ENCODE results near the gene FMN2. TPM values are rescaled to one million over a fixed set of nuclear protein-coding genes. Genes with fewer than 3 reads are reported as not detected.
"Not testable (repeated sequence)": the region's sequence is repeated elsewhere in the genome, so short reads cannot be mapped to it uniquely, and the experiment has no call there.

FMN2 gene
- total RNA-seq, 4 donors from 2014 or later: 0.54 to 5.1 (median 1.2) TPM

DNA sequence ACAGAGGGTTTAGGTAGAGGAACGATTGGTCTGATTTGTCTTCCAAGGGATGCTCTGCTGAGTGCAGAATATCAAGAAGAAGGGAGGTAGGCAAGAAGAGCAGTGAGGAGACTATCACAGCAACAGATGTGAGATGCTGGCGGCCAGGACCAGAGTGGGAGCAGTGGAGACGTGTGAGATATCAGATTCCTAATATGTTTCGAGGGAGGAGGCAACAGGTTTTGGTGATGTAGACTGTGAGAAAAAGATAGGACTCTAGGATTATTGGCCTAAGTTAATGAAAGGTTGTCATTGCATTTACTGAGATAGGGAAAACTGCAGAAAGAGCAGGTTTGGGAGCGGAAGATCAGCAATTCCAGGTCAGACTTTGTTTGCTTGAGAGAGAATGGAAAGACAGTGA, 182.9 kb downstream of the FMN2 start:
- H3K9me3 ChIP-seq: no peaks in the 10 kb centered on the region
- H3K4me3 ChIP-seq: no peak overlapping the region
- TF ChIP-seq, protein P1, sequence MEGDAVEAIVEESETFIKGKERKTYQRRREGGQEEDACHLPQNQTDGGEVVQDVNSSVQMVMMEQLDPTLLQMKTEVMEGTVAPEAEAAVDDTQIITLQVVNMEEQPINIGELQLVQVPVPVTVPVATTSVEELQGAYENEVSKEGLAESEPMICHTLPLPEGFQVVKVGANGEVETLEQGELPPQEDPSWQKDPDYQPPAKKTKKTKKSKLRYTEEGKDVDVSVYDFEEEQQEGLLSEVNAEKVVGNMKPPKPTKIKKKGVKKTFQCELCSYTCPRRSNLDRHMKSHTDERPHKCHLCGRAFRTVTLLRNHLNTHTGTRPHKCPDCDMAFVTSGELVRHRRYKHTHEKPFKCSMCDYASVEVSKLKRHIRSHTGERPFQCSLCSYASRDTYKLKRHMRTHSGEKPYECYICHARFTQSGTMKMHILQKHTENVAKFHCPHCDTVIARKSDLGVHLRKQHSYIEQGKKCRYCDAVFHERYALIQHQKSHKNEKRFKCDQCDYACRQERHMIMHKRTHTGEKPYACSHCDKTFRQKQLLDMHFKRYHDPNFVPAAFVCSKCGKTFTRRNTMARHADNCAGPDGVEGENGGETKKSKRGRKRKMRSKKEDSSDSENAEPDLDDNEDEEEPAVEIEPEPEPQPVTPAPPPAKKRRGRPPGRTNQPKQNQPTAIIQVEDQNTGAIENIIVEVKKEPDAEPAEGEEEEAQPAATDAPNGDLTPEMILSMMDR (IDR thresholded peaks at IDR 0.05): no peak
- no peak for TF ChIP-seq POLR2A (IDR thresholded peaks at IDR 0.05)
- DNase-seq: no peak
- no peaks in the 10 kb centered on the region for H3K27me3 ChIP-seq
- no peaks in the 10 kb centered on the region for H3K4me1 ChIP-seq
- H3K27ac ChIP-seq: no peak overlapping the region
- H3K36me3 ChIP-seq: no peaks in the 10 kb centered on the region

DNA sequence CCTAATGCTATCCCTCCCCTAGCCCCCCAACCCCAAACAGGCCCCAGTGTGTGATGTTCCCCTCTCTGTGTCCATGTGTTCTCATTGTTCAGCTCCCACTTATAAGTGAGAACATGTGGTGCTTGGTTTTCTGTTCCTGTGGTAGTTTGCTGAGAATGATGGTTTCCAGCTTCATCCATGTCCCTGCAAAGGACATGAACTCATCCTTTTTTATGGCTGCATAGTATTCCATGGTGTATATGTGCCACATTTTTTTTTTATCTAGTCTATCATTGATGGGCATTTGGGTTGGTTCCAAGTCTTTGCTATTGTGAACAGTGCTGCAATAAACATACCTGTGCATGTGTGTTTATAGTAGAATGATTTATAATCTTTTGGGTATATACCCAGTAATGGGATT, 183.5 kb downstream of the FMN2 start:
- H3K9me3 ChIP-seq, H3K27ac ChIP-seq, H3K4me1 ChIP-seq, H3K27me3 ChIP-seq, DNase-seq, H3K4me3 ChIP-seq, H3K36me3 ChIP-seq: not testable (repeated sequence)

DNA sequence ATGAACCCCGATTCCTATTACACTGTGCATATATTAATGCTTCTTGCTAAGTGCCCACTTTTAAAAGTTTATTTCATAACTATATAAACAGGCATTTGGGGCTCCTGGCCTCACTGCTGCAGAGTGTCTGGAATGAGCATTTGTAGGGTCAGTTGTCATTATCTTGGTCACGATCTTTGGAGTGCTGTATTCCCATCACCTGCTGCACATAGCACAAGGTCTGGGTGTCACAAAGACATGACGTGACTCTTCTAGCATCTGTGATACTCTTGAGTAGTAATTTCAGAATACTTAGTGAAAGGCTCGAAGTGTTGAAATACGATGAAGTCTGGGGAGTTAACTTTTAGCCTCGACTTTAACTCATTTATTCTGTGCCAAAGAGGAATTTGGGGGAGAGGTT, 186.4 kb downstream of the FMN2 start:
- no peaks in the 10 kb centered on the region for H3K36me3 ChIP-seq
- no peaks in the 10 kb centered on the region for H3K27me3 ChIP-seq
- no peak for DNase-seq
- H3K27ac ChIP-seq: no peak overlapping the region
- H3K4me1 ChIP-seq: no peaks in the 10 kb centered on the region
- TF ChIP-seq POLR2A (IDR thresholded peaks at IDR 0.05): no peak
- TF ChIP-seq, protein P1 (IDR thresholded peaks at IDR 0.05): no peak
- no peaks in the 10 kb centered on the region for H3K9me3 ChIP-seq
- no peak overlapping the region for H3K4me3 ChIP-seq

- DNase-seq: no peak
- H3K27me3 ChIP-seq: no peaks in the 10 kb centered on the region
- no peak overlapping the region for H3K27ac ChIP-seq
- no peaks in the 10 kb centered on the region for H3K4me1 ChIP-seq
- no peak overlapping the region for H3K4me3 ChIP-seq
- TF ChIP-seq POLR2A (IDR thresholded peaks at IDR 0.05): no peak
- TF ChIP-seq, protein P1 (IDR thresholded peaks at IDR 0.05): no peak
- H3K9me3 ChIP-seq: no peaks in the 10 kb centered on the region
- no peaks in the 10 kb centered on the region for H3K36me3 ChIP-seq
Measured at GRCh38 chr1:240280560-240281322, 189.1 kb downstream of the FMN2 start.

- Histone ChIP-seq H3K27ac (no peak overlapping the region), H3K36me3 (no peaks in the 10 kb centered on the region), H3K27me3 (no peaks in the 10 kb centered on the region), H3K4me1 (no peaks in the 10 kb centered on the region), H3K9me3 (no peaks in the 10 kb centered on the region), H3K4me3 (no peak overlapping the region)
- DNase-seq: no peak
- no peak for TF ChIP-seq POLR2A (IDR thresholded peaks at IDR 0.05)
- TF ChIP-seq, protein P1 (IDR thresholded peaks at IDR 0.05): no peak
Measured at GRCh38 chr1:240282061-240282830, 190.6 kb downstream of the FMN2 start.

Data from Peyer's patch (tissue), 4 donors.